ENCODE measurements around the gene SHROOM3.

The SHROOM3 gene

GRCh38 chr4:76737180-76737579, 302.2 kb downstream of the SHROOM3 start:
- DNase-seq (ENCODE audit: extremely low read depth in 1 of 2, low read depth in 1 of 2), result no peak

GRCh38 chr4:76737771-76738085, 302.7 kb downstream of the SHROOM3 start:
- no peak for DNase-seq (ENCODE audit: extremely low read depth in 1 of 2, low read depth in 1 of 2)

GRCh38 chr4:76738086-76738931, 303.3 kb downstream of the SHROOM3 start:
- DNase-seq (ENCODE audit: extremely low read depth in 1 of 2, low read depth in 1 of 2), result peak in 1 of 2 donors; percentile 39

GRCh38 chr4:76740192-76740591, 305.2 kb downstream of the SHROOM3 start:
- no peak for DNase-seq (ENCODE audit: extremely low read depth in 1 of 2, low read depth in 1 of 2)

GRCh38 chr4:76740866-76741662, 306.0 kb downstream of the SHROOM3 start:
- no peak for DNase-seq (ENCODE audit: extremely low read depth in 1 of 2, low read depth in 1 of 2)

GRCh38 chr4:76741663-76742020, 306.6 kb downstream of the SHROOM3 start:
- DNase-seq (ENCODE audit: extremely low read depth in 1 of 2, low read depth in 1 of 2), result no peak

- DNase-seq (ENCODE audit: extremely low read depth in 1 of 2, low read depth in 1 of 2), result no peak
These were observed 309.4 kb downstream of the SHROOM3 start for GRCh38 chr4:76744241-76744921.

- no peak for DNase-seq (ENCODE audit: extremely low read depth in 1 of 2, low read depth in 1 of 2)
These were observed 310.2 kb downstream of the SHROOM3 start for GRCh38 chr4:76745240-76745639.

- DNase-seq (ENCODE audit: extremely low read depth in 1 of 2, low read depth in 1 of 2), result no peak
These were observed 312.5 kb downstream of the SHROOM3 start for GRCh38 chr4:76747563-76747962.

- no peak for DNase-seq (ENCODE audit: extremely low read depth in 1 of 2, low read depth in 1 of 2)
These were observed 313.6 kb downstream of the SHROOM3 start for GRCh38 chr4:76748649-76749048.

- DNase-seq (ENCODE audit: extremely low read depth in 1 of 2, low read depth in 1 of 2), result no peak
These were observed 314.3 kb downstream of the SHROOM3 start for GRCh38 chr4:76749355-76749754.

- DNase-seq (ENCODE audit: extremely low read depth in 1 of 2, low read depth in 1 of 2), result no peak
These were observed 315.7 kb downstream of the SHROOM3 start for GRCh38 chr4:76750716-76751115.

GRCh38 chr4:76751612-76752343, 316.7 kb downstream of the SHROOM3 start:
- no peak for DNase-seq (ENCODE audit: extremely low read depth in 1 of 2, low read depth in 1 of 2)

- no peak for DNase-seq (ENCODE audit: extremely low read depth in 1 of 2, low read depth in 1 of 2)
These were observed 318.0 kb downstream of the SHROOM3 start for GRCh38 chr4:76752861-76753501.

GRCh38 chr4:76753814-76754213, 318.8 kb downstream of the SHROOM3 start:
- no peak for DNase-seq (ENCODE audit: extremely low read depth in 1 of 2, low read depth in 1 of 2)

- DNase-seq (ENCODE audit: extremely low read depth in 1 of 2, low read depth in 1 of 2), result no peak
These were observed 319.4 kb downstream of the SHROOM3 start for GRCh38 chr4:76754439-76754838.

GRCh38 chr4:76755756-76756155, 320.7 kb downstream of the SHROOM3 start:
- no peak for DNase-seq (ENCODE audit: extremely low read depth in 1 of 2, low read depth in 1 of 2)

GRCh38 chr4:76756416-76756815, 321.4 kb downstream of the SHROOM3 start:
- no peak for DNase-seq (ENCODE audit: extremely low read depth in 1 of 2, low read depth in 1 of 2)

- DNase-seq (ENCODE audit: extremely low read depth in 1 of 2, low read depth in 1 of 2), result no peak
These were observed 322.4 kb downstream of the SHROOM3 start for GRCh38 chr4:76757418-76757939.

GRCh38 chr4:76758290-76758882, 323.4 kb downstream of the SHROOM3 start:
- DNase-seq (ENCODE audit: extremely low read depth in 1 of 2, low read depth in 1 of 2), result no peak

Measured in stimulated activated CD8-positive, alpha-beta memory T cell treated with anti-CD3 and anti-CD28 coated beads, Interleukin-7, amount 100 ng/mL, for 48 hours (primary cell).